OCI-LY1 (cell line): Measurements from ENCODE around the gene MINDY1.
A peak's percentile ranks its signal among the peaks of the same experiment; 100 is the strongest.

ENCODE experiments used
- H2AFZ ChIP-seq: fragments of 200-600 bp; sonication (generic), shearing (Covaris generic); 2 replicates; pipeline ENCODE4 v1.6.0; 2014; ENCODE audit warnings: antibody characterized with exemption, mild to moderate bottlenecking, low read length
- H3F3A ChIP-seq: fragments of 200-600 bp; sonication (generic), shearing (Covaris generic); 2 replicates; pipeline ENCODE4 v1.6.0; 2014; ENCODE audit warnings: mild to moderate bottlenecking, antibody characterized with exemption, low read length, moderate library complexity; ENCODE audit not compliant: insufficient read depth
- H3K27ac ChIP-seq: fragments of 200-600 bp; sonication (generic); 2 replicates; pipeline ENCODE4 v1.5.1; 2014; ENCODE audit warnings: low read length, mixed run types, mild to moderate bottlenecking, low read depth; ENCODE audit not compliant: poor library complexity, severe bottlenecking
- H3K27me3 ChIP-seq: fragments of 200-600 bp; sonication (generic); 2 replicates; pipeline ENCODE4 v1.6.0; 2014; ENCODE audit warnings: antibody characterized with exemption, mild to moderate bottlenecking, low read length, moderate library complexity; ENCODE audit not compliant: insufficient read depth
- H3K36me3 ChIP-seq: fragments of 200-600 bp; sonication (generic); 2 replicates; pipeline ENCODE4 v1.6.1; 2014; ENCODE audit warnings: mild to moderate bottlenecking, antibody characterized with exemption, low read length, moderate library complexity, mixed read lengths; ENCODE audit not compliant: insufficient read depth
- H3K4me1 ChIP-seq: fragments of 200-600 bp; sonication (generic); 2 replicates; pipeline ENCODE4 v1.5.1; 2014; ENCODE audit warnings: mild to moderate bottlenecking, low read length, moderate library complexity; ENCODE audit not compliant: insufficient read depth, severe bottlenecking
- H3K4me2 ChIP-seq: fragments of 200-600 bp; sonication (generic), shearing (Covaris generic); 2 replicates; pipeline ENCODE4 v1.6.1; 2014; ENCODE audit warnings: low read length
- H3K4me3 ChIP-seq: fragments of 200-600 bp; sonication (generic); 2 replicates; pipeline ENCODE4 v1.5.1; 2014; ENCODE audit warnings: low read length, low read depth, mild to moderate bottlenecking, mixed read lengths; ENCODE audit not compliant: poor library complexity, severe bottlenecking
- H3K79me2 ChIP-seq: fragments of 200-600 bp; shearing (Covaris generic); 2 replicates; pipeline ENCODE4 v1.6.1; 2016; ENCODE audit warnings: mixed run types, low read length, mixed read lengths; ENCODE audit not compliant: insufficient read depth
- H3K9ac ChIP-seq: fragments of 200-600 bp; sonication (generic), shearing (Covaris generic); 2 replicates; pipeline ENCODE4 v1.6.1; 2014; ENCODE audit warnings: mild to moderate bottlenecking, low read length, mixed read lengths
- H3K9me2 ChIP-seq: fragments of 200-600 bp; sonication (generic), shearing (Covaris generic); 2 replicates; pipeline ENCODE4 v1.6.1; 2014; ENCODE audit warnings: low read depth, mild to moderate bottlenecking, low read length, mixed read lengths
- H3K9me3 ChIP-seq: fragments of 200-600 bp; shearing (Covaris generic); 2 replicates; pipeline ENCODE4 v1.6.1; 2014; ENCODE audit warnings: low read length, mixed read lengths
- H4K20me1 ChIP-seq: fragments of 200-600 bp; sonication (generic), shearing (Covaris generic); 2 replicates; pipeline ENCODE4 v1.6.0; 2016; ENCODE audit warnings: mild to moderate bottlenecking, low read length; ENCODE audit not compliant: insufficient read depth
- CTCF ChIP-seq: fragments of 200-600 bp; sonication (generic), shearing (Covaris generic); IDR thresholded peaks from 2 replicates; pipeline ENCODE4 v1.5.1; 2017; ENCODE audit warnings: mild to moderate bottlenecking, antibody characterized with exemption, low read length, moderate library complexity, mixed read lengths
- EZH2 ChIP-seq: fragments of 200-600 bp; sonication (generic), shearing (Covaris generic); IDR thresholded peaks from 2 replicates; pipeline ENCODE4 v1.8.0; 2017; ENCODE audit warnings: borderline replicate concordance, mixed run types, mild to moderate bottlenecking, antibody characterized with exemption, low read length, moderate library complexity, mixed read lengths

The MINDY1 gene

GRCh38 chr1:151010346-151010726 lies 3.6 kb upstream of the MINDY1 start:
- Histone ChIP-seq H3K4me2 (no peak overlapping the region), H3K27me3 (no peaks in the 10 kb centered on the region), H3K4me3 (no peak overlapping the region), H3F3A (no peaks in the 10 kb centered on the region), H3K9ac (no peak overlapping the region), H2AFZ (no peak overlapping the region), H3K36me3 (no peaks in the 10 kb centered on the region), H3K9me3 (no peaks in the 10 kb centered on the region), H3K27ac (no peak overlapping the region), H4K20me1 (no peaks in the 10 kb centered on the region), H3K9me2 (no peaks in the 10 kb centered on the region), H3K4me1 (peaks cover 48% of the 10 kb centered on the region), H3K79me2 (no peaks in the 10 kb centered on the region)
- TF ChIP-seq CTCF (no peak), EZH2 (no peak)

DNA sequence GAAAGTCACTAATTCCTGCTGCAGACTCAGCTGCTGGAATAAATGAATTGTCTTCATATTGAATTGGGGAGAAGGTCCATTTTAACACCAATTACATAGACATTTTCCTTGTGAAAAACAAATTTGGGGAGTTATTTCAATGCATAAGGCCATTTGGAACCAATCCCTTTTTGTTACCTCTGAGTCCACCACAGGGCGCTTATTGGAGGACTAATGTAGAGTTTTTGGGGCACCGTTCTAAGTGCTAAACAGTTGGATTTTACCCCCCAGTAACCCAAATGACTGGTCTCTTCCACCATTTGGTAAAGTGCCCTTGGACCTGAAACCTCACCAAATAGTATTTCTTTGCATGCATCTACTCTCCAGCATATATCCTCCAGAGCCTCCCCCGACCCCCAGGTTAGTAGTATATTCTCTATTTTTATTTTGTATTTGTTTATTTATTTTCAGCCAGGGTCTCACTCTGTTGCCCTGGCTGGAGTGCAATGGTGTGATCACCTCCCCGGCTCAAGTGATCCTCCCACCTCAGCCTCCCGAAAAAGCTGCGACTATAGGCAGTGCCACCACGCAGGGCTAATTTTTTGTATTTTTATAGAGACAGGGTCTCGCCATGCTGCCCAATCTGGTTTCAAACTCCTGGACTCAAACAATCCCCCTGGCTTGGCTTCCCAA lies 3.1 kb upstream of the MINDY1 start:
- Histone ChIP-seq H3K9ac (peak overlapping the region; percentile 76; the same call in 1 of the 2 replicates), H3K4me3 (peak overlapping the region; percentile 72), H3K4me1 (peaks cover 49% of the 10 kb centered on the region), H3K4me2 (peak overlapping the region; percentile 70), H3K79me2 (no peaks in the 10 kb centered on the region), H3F3A (no peaks in the 10 kb centered on the region), H3K9me2 (no peaks in the 10 kb centered on the region), H3K9me3 (no peaks in the 10 kb centered on the region), H2AFZ (no peak overlapping the region), H3K27me3 (no peaks in the 10 kb centered on the region), H3K36me3 (no peaks in the 10 kb centered on the region), H3K27ac (peak overlapping the region; percentile 6), H4K20me1 (no peaks in the 10 kb centered on the region)
- TF ChIP-seq CTCF (no peak), EZH2 (no peak)

- Histone ChIP-seq H3K9ac (peak overlapping the region; percentile 76), H3K9me2 (no peaks in the 10 kb centered on the region), H3K36me3 (no peaks in the 10 kb centered on the region), H3K79me2 (no peaks in the 10 kb centered on the region), H3K27ac (peak overlapping the region; percentile 6), H2AFZ (0 out of 2 replicates have a peak overlapping the region, but pooled peaks have one; percentile 4), H4K20me1 (no peaks in the 10 kb centered on the region), H3K4me2 (peak overlapping the region; percentile 70), H3K4me3 (peak overlapping the region; percentile 72), H3F3A (no peaks in the 10 kb centered on the region), H3K27me3 (no peaks in the 10 kb centered on the region), H3K9me3 (no peaks in the 10 kb centered on the region), H3K4me1 (peaks cover 49% of the 10 kb centered on the region)
- TF ChIP-seq EZH2 (no peak), CTCF (no peak)
These were observed 2.5 kb upstream of the MINDY1 start for GRCh38 chr1:151009206-151009587.
